ENCODE results near the gene SPINT1. TPM values are rescaled to one million over a fixed set of nuclear protein-coding genes. Genes with fewer than 3 reads are reported as not detected.
A peak's percentile ranks its signal among the peaks of the same experiment; 100 is the strongest.

Gene SPINT1
- total and polyA plus RNA-seq, 2 of the 13 experiments (the other 11 are each of a cell fraction or from before 2014, with no cell fraction given), result 0.49 to 2.5 TPM

GRCh38 chr15:40893733-40894680 is 50.2 kb downstream of the SPINT1 start, which contains the start of gene VPS18 (continued):
- no peak for TF ChIP-seq ZNF646 (CRISPR knock-in tag; IDR thresholded peaks at IDR 0.05)
- TF ChIP-seq UBTF (CRISPR knock-in tag; IDR thresholded peaks at IDR 0.05), result peak; percentile 43
- TF ChIP-seq KMT2A (CRISPR knock-in tag; IDR thresholded peaks at IDR 0.05), result no peak; the same call in 1 of the 2 replicates
- no peak for TF ChIP-seq CCAR2 (optimal IDR thresholded peaks at IDR 0.05; ENCODE audit: low read depth, low read length)
- TF ChIP-seq, protein P1, sequence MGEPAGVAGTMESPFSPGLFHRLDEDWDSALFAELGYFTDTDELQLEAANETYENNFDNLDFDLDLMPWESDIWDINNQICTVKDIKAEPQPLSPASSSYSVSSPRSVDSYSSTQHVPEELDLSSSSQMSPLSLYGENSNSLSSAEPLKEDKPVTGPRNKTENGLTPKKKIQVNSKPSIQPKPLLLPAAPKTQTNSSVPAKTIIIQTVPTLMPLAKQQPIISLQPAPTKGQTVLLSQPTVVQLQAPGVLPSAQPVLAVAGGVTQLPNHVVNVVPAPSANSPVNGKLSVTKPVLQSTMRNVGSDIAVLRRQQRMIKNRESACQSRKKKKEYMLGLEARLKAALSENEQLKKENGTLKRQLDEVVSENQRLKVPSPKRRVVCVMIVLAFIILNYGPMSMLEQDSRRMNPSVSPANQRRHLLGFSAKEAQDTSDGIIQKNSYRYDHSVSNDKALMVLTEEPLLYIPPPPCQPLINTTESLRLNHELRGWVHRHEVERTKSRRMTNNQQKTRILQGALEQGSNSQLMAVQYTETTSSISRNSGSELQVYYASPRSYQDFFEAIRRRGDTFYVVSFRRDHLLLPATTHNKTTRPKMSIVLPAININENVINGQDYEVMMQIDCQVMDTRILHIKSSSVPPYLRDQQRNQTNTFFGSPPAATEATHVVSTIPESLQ (CRISPR knock-in tag; conservative IDR thresholded peaks at IDR 0.05), result no peak
- peak; percentile 37; the same call in 1 of the 2 replicates for TF ChIP-seq SOX5 (CRISPR knock-in tag; IDR thresholded peaks at IDR 0.05; ENCODE audit: borderline replicate concordance)
- TF ChIP-seq IRF2 (CRISPR knock-in tag; IDR thresholded peaks at IDR 0.05), result peak; percentile 46; the same call in 1 of the 2 replicates
- TF ChIP-seq ZNF331 (CRISPR knock-in tag; IDR thresholded peaks at IDR 0.05), result peak; percentile 82; the same call in 1 of the 2 replicates
- TF ChIP-seq ZNF121 (CRISPR knock-in tag; IDR thresholded peaks at IDR 0.05), result no peak
- TF ChIP-seq REL (CRISPR knock-in tag; conservative IDR thresholded peaks at IDR 0.05), result no peak
- TF ChIP-seq PTBP1 (IDR thresholded peaks at IDR 0.05; ENCODE audit: low read depth, low read length, poor library complexity, severe bottlenecking), result no peak
- TF ChIP-seq ZNF414 (CRISPR knock-in tag; IDR thresholded peaks at IDR 0.05), result 0 out of 2 replicates have a peak, but pooled peaks have one; percentile 47
- TF ChIP-seq RXRA (CRISPR knock-in tag; IDR thresholded peaks at IDR 0.05), result peak; percentile 34; the same call in 1 of the 2 replicates
- TF ChIP-seq, protein P2, sequence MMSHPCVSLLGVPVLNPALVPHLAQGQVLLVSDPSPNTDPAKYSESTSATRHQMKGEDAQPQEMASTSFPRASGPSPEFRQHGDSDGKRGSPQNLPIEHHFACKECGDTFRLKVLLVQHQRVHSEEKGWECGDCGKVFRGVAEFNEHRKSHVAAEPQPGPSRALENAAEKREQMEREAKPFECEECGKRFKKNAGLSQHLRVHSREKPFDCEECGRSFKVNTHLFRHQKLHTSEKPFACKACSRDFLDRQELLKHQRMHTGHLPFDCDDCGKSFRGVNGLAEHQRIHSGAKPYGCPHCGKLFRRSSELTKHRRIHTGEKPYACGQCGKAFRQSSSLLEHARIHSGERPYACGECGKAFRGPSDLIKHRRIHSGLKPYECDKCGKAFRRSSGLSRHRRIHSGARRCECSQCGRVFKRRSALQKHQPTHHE (CRISPR knock-in tag; IDR thresholded peaks at IDR 0.05; ENCODE audit: borderline replicate concordance), result 0 out of 2 replicates have a peak, but pooled peaks have one; percentile 40
